Right lobe of liver (tissue), 6 donors: ENCODE data around the gene POR. TPM values are rescaled to one million over a fixed set of nuclear protein-coding genes. Genes with fewer than 3 reads are reported as not detected.

Source experiments
- ATAC-seq, 4 donors: fragments of 200-7000 bp; cut with Tn5 transposase; one replicate each; pipeline ENCODE4 v1.9.1; 2020; ENCODE audit warnings: mild to moderate bottlenecking in 4 of 4, moderate library complexity in 4 of 4
- DNase-seq, 3 donors: peaks; one replicate each; pipeline ENCODE4 v3.0.0-alpha.2; 2020
- H3K27ac ChIP-seq, 3 donors: fragments of 200-600 bp; one replicate each; pipeline ENCODE4 v1.8.0; 2022
- H3K27me3 ChIP-seq, 2 donors: fragments of 200-600 bp; one replicate each; pipeline ENCODE4 v1.8.0; 2022
- H3K36me3 ChIP-seq, 4 donors: fragments of 200-600 bp; sonication (generic) in 1 of 4; one replicate each; pipeline versions ENCODE4 v1.5.1 to v1.8.0; 2017 to 2022; ENCODE audit warnings: control low read depth in 1 of 4
- H3K4me1 ChIP-seq, 4 donors: fragments of 200-600 bp; sonication (generic) in 1 of 4; one replicate each; pipeline versions ENCODE4 v1.5.1 to v1.8.0; 2017 to 2022; ENCODE audit warnings: control low read depth in 1 of 4
- H3K4me3 ChIP-seq, 3 donors: fragments of 200-600 bp; one replicate each; pipeline ENCODE4 v1.8.0; 2022
- H3K9me3 ChIP-seq, 4 donors: fragments of 200-600 bp; sonication (generic) in 1 of 4; one replicate each; pipeline versions ENCODE4 v1.5.1 to v1.8.0; 2017 to 2022; ENCODE audit warnings: control low read depth in 1 of 4
- POLR2A ChIP-seq: fragments of 450-650 bp; IDR thresholded peaks from one replicate; pipeline ENCODE4 v1.6.1; 2017; ENCODE audit warnings: antibody characterized with exemption, mild to moderate bottlenecking
- WGBS: methylation state at CpG from one replicate; pipeline ENCODE4 v1.1.6; 2018; ENCODE audit warnings: low coverage, low lambda C conversion rate; ENCODE audit not compliant: insufficient coverage; ENCODE audit errors: missing lambda C conversion rate; 5-methylcytosine and 5-hydroxymethylcytosine counted together
- intact Hi-C, 2 donors: fragments of 100-400 bp; cut with DNase I; formaldehyde crosslinking; loops; one replicate each; pipeline versions ENCODE4 v1.11.2 to v1.14.1; 2022
- total RNA-seq, 6 experiments: library from RNA; depleted of rRNA in 2 of 6; stranded (reverse); fragments of >200 nt in 2 of 6; fragmentation: NEBNext Ultra II Directional in 3 of 6; extraction: Animal tissue kit (Norgen Biotek cat#: 25700) in 3 of 6; gene quantifications; one replicate each; pipeline versions ENCODE4 v1.1.0 to v1.2.4, GENCODE V29; 2016 to 2023
- TF ChIP-seq, protein P1 (sequence below), 4 donors: fragments of 200-600 bp in 3 of 4; fragments of 450-650 bp in 1 of 4; IDR thresholded peaks; one replicate each; pipeline versions ENCODE4 v1.5.1 to v1.8.0; 2016 to 2022; ENCODE audit warnings: antibody characterized with exemption in 4 of 4, mild to moderate bottlenecking in 2 of 4
- donor health status: DM: no; HTN: yes; CAD: no.
- donor health status: DM: no; HTN: no; CAD: no.
- donor health status: DM: no; HTN: no; CAD: no.
- donor health status: DM: no; HTN: yes; CAD: no.
- donor health status: DM: no; HTN: yes; CAD: no.

The POR gene
- total RNA-seq, 6 experiments from 2014 or later = 370 to 1,042 (median 725) TPM

DNA sequence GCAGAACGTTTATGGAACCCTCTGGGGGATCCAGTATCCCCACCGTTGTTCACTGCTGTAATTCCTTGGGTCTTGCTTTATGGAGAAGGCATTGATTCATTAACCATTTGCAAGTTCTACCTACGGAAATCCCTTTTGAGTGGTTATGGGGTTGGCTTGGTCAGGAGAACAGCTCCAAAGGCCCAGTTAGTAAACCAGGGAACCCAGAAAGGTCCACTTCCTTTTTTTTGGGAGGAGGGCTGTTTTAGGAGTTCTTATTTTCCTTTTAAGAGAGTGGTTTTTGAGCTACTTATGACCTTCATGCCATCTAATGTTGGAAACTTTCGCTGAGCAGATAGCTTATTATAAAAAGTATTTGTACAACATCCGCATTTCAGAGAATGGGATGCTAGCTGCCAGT, 1.3 kb downstream of the POR start:
- DNase-seq (no peak), ATAC-seq (no peak)
- intact Hi-C loops = no loop called here
- Histone ChIP-seq H3K4me3 (peak overlapping the region; percentile 84 to 96 (median 93)), H3K27ac (peak overlapping the region; percentile 97 to 100 (median 100)), H3K27me3 (no peaks in the 10 kb centered on the region), H3K9me3 (no peaks in the 10 kb centered on the region), H3K36me3 (no peaks in the 10 kb centered on the region), H3K4me1 (peaks cover 0 to 17% (median 9%) of the 10 kb centered on the region in 4 donors)
- 19% methylated on average over 4 of the region's 5 CpGs for WGBS
- TF ChIP-seq, protein P1, sequence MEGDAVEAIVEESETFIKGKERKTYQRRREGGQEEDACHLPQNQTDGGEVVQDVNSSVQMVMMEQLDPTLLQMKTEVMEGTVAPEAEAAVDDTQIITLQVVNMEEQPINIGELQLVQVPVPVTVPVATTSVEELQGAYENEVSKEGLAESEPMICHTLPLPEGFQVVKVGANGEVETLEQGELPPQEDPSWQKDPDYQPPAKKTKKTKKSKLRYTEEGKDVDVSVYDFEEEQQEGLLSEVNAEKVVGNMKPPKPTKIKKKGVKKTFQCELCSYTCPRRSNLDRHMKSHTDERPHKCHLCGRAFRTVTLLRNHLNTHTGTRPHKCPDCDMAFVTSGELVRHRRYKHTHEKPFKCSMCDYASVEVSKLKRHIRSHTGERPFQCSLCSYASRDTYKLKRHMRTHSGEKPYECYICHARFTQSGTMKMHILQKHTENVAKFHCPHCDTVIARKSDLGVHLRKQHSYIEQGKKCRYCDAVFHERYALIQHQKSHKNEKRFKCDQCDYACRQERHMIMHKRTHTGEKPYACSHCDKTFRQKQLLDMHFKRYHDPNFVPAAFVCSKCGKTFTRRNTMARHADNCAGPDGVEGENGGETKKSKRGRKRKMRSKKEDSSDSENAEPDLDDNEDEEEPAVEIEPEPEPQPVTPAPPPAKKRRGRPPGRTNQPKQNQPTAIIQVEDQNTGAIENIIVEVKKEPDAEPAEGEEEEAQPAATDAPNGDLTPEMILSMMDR (IDR thresholded peaks at IDR 0.05) = no peak
- TF ChIP-seq POLR2A = no peak

DNA sequence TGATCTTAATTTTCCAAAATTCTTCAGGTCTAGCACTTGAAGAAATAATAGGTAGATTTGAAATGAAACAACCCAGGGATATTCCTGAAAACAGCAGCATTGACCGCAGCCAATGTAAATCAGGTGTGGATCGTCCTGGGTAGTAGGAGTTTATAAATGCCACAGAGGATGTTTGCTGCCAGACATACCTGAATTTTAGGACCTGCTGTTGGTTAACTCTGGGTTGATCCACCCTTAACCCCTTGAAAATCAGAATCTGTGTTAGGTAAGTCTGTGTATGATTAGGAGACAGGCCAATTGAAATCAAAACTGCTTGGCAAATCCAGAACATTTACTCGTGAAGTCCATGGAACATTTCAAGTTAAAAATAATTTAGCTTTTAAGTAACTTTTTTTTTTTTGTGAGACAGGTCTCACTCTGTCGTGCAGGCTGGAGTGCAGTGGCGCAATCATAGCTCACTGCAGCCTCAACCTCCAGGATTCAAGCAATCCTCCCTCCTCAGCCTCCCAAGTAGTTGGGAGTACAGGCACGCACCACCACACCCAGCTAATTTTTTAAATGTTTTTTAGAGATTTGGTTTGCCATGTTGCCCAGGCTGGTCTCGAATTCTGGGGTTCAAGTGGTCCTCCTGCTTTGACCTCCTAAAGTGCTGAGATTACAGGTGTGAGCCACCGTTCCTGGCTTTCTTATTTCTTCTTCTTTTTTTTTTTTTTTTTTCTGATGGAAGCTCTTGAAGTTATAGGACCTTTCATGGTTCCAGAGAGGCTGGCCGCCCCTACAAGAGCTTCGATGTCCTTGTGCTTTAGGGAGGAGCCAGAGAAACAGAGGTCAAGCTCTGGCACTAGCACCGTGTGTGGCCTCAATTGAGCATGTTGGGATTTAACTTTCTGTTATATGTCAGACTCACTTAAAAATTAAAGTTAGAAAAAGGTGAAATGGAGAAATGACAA, 2.0 kb downstream of the POR start:
- intact Hi-C loops = no loop called here
- Histone ChIP-seq H3K4me3 (peak overlapping the region; percentile 84 to 96 (median 93)), H3K36me3 (no peaks in the 10 kb centered on the region), H3K27ac (peak overlapping the region; percentile 97 to 100 (median 100)), H3K9me3 (no peaks in the 10 kb centered on the region), H3K27me3 (no peaks in the 10 kb centered on the region), H3K4me1 (peaks cover 0 to 24% (median 12%) of the 10 kb centered on the region in 4 donors)
- DNase-seq (peak in 1 of 3 donors; percentile 60), ATAC-seq (peak; percentile 10 to 40 (median 26))
- peak; percentile 96 for TF ChIP-seq POLR2A
- TF ChIP-seq, protein P1 (IDR thresholded peaks at IDR 0.05) = no peak
- 38% methylated on average over 11 of the region's 11 CpGs for WGBS

DNA sequence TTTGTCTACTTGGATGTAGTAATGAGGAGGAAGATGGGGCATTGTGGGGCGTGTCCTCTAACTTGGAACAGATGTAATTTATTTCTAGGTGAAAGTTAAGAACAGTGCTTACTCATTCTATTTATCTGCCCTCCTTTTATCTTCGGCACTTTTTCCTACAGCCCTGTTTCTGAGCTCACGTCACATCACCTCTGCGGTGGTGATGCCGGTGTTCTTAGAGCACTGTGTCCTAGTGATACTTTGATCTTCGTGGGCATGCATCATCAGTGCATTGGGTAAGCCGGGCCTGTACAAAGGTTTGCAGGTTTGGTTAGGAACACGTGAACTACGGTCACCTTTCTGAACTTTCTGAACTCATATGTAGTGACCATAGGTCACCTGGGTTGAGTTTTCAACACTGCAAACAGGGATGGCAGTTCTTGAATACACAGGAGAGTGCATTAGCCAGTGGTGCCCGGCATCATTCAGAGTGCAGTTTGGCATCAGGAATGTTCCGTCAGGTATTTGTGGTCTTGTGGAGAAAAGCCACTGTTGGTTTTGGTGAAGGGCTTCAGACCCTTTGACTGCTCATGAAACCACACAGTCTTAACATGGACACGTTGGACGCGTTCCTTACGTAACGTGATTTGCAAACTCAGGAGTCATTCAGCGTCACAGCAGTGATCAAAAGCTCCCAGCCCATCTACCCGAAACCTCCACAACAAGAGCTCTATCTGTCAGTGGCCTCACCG, 5.6 kb downstream of the POR start:
- DNase-seq = peak; percentile 74 to 93 (median 84)
- Histone ChIP-seq H3K9me3 (no peaks in the 10 kb centered on the region), H3K4me1 (peaks cover 0 to 59% (median 22%) of the 10 kb centered on the region in 4 donors), H3K36me3 (peaks cover 0 to 6% (median 0%) of the 10 kb centered on the region in 4 donors), H3K27ac (peak overlapping the region; percentile 97 to 100 (median 100)), H3K4me3 (peak overlapping the region in 1 of 3 donors; percentile 96), H3K27me3 (no peaks in the 10 kb centered on the region)
- intact Hi-C loops = no loop called here
- 20% methylated on average over 15 of the region's 19 CpGs for WGBS
- ATAC-seq = peak; percentile 49 to 83 (median 70)
- TF ChIP-seq, protein P1 (IDR thresholded peaks at IDR 0.05) = no peak
- peak; percentile 67 for TF ChIP-seq POLR2A

DNA sequence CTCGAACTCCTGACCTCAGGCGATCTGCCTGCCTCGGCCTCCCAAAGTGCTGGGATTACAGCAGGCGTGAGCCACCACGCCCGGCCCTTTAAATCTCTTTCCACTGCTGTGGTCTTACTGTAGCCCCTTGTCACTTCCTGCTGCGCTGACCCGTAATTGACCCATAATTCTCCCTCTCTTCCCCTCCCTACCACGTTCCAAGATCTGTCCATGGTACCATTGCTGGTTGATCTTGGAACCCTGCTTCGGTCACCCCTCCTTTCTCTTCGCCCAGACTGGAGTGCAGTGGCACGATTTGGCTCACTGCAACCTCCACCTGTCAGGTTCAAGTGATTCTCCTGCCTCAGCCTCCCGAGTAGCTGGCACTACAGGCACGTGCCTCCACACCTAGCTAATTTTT, 6.5 kb downstream of the POR start:
- 27% methylated on average over 8 of the region's 14 CpGs for WGBS
- no peak for ATAC-seq
- Histone ChIP-seq H3K27ac (peak overlapping the region; percentile 80 to 100 (median 95)), H3K27me3 (no peaks in the 10 kb centered on the region), H3K4me1 (peaks cover 0 to 68% (median 26%) of the 10 kb centered on the region in 4 donors), H3K9me3 (no peaks in the 10 kb centered on the region), H3K36me3 (peaks cover 0 to 6% (median 0%) of the 10 kb centered on the region in 4 donors), H3K4me3 (peak overlapping the region in 1 of 3 donors; percentile 22)
- TF ChIP-seq, protein P1 (IDR thresholded peaks at IDR 0.05) = no peak
- no peak for TF ChIP-seq POLR2A
- no peak for DNase-seq
- intact Hi-C loops = no loop called here
